ENCODE results near the gene TIAM2. TPM values are rescaled to one million over a fixed set of nuclear protein-coding genes. Genes with fewer than 3 reads are reported as not detected.

The TIAM2 gene
- total and polyA plus RNA-seq, 10 of the 15 experiments (the other 5 are each of a cell fraction or from before 2014, with no cell fraction given) = 1.1 to 10.5 (median 2.3) TPM

- TF ChIP-seq, protein P1, sequence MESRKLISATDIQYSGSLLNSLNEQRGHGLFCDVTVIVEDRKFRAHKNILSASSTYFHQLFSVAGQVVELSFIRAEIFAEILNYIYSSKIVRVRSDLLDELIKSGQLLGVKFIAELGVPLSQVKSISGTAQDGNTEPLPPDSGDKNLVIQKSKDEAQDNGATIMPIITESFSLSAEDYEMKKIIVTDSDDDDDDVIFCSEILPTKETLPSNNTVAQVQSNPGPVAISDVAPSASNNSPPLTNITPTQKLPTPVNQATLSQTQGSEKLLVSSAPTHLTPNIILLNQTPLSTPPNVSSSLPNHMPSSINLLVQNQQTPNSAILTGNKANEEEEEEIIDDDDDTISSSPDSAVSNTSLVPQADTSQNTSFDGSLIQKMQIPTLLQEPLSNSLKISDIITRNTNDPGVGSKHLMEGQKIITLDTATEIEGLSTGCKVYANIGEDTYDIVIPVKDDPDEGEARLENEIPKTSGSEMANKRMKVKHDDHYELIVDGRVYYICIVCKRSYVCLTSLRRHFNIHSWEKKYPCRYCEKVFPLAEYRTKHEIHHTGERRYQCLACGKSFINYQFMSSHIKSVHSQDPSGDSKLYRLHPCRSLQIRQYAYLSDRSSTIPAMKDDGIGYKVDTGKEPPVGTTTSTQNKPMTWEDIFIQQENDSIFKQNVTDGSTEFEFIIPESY (IDR thresholded peaks at IDR 0.05) = no peak
- TF ChIP-seq POLR2A (IDR thresholded peaks at IDR 0.05; ENCODE audit: low read depth, low read length) (no peak), ZNF24 (IDR thresholded peaks at IDR 0.05) (no peak), MTA2 (IDR thresholded peaks at IDR 0.05; ENCODE audit: low read depth) (no peak), FOXM1 (IDR thresholded peaks at IDR 0.05; ENCODE audit: low read depth, low read length) (no peak), IRF5 (IDR thresholded peaks at IDR 0.05; ENCODE audit: borderline replicate concordance) (no peak), NR2C1 (IDR thresholded peaks at IDR 0.05) (no peak), RBBP5 (conservative IDR thresholded peaks at IDR 0.05) (no peak)
- TF ChIP-seq, protein P2, sequence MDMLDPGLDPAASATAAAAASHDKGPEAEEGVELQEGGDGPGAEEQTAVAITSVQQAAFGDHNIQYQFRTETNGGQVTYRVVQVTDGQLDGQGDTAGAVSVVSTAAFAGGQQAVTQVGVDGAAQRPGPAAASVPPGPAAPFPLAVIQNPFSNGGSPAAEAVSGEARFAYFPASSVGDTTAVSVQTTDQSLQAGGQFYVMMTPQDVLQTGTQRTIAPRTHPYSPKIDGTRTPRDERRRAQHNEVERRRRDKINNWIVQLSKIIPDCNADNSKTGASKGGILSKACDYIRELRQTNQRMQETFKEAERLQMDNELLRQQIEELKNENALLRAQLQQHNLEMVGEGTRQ (IDR thresholded peaks at IDR 0.05; ENCODE audit: borderline replicate concordance, low read depth, low read length) = no peak
Measured at GRCh38 chr6:155123520-155123919, 128.4 kb downstream of the TIAM2 start (continued).

DNA sequence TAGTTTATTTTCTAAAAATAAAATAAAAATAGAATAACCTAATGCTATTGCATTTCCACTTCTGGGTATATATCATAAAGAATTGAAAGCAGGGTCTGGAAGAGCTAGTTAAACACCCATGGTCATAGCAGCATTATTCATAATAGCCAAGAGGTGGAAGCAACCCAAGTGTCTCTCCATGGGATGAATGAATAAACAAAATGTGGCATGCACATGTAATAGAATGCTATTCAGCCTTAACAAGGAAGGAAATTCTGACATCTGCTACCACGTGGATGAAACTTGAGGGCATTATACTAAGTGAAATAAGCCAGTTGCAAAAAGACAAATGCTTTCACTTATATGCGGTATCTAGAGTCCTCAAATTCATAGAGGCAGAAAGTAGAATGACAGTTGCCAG lies 130.8 kb downstream of the TIAM2 start:
- WGBS (ENCODE audit: insufficient coverage, insufficient replicate concordance, low lambda C conversion rate, missing lambda C conversion rate) = 50% methylated on average over 2 of the region's 2 CpGs
- H3K27me3 ChIP-seq (replicated peaks in 1 of 2; ENCODE audit: control insufficient read depth in 2 of 2, insufficient read depth in 2 of 2, low read length in 1 of 2) = no peaks in the 10 kb centered on the region; a peak in 1 of 4 replicates
- DNase-seq (ENCODE audit: low read depth, low spot score) (no peak), FAIRE-seq (no peak), ATAC-seq (no peak)
- no peaks in the 10 kb centered on the region for H3K79me2 ChIP-seq (ENCODE audit: control insufficient read depth, insufficient read depth, low read length)
- intact Hi-C loops (cut with micrococcal nuclease; ENCODE audit: unreplicated experiment) = no loop called here
- H2AFZ ChIP-seq (ENCODE audit: control insufficient read depth, low read depth, low read length) = no peak overlapping the region
- SMC1A ChIA-PET (ENCODE audit: uncharacterized antibody, unreplicated experiment) = no interaction called here
- H3K9ac ChIP-seq (ENCODE audit: control insufficient read depth, insufficient read depth, low read length) = no peak overlapping the region
- no peaks in the 10 kb centered on the region for H3K36me3 ChIP-seq (ENCODE audit: control insufficient read depth in 2 of 2, insufficient read depth in 2 of 2, low read length in 1 of 2)
- in situ Hi-C loops (cut with MboI) = no loop called here
- no peak overlapping the region for H3K4me2 ChIP-seq (ENCODE audit: control insufficient read depth, insufficient read depth)
- no peak overlapping the region for H3K4me3 ChIP-seq
- H4K20me1 ChIP-seq (ENCODE audit: control insufficient read depth, insufficient read depth) = no peaks in the 10 kb centered on the region
- POLR2A ChIA-PET = no interaction called here
- no peaks in the 10 kb centered on the region for H3K9me3 ChIP-seq (replicated peaks; ENCODE audit: control insufficient read depth, insufficient read depth, low read length)
- BruUV-seq (replicated peaks) = no TSS peak
- H3K4me1 ChIP-seq (ENCODE audit: control insufficient read depth, insufficient read depth, low read length) = no peaks in the 10 kb centered on the region
- CTCF ChIA-PET = no interaction called here
- H3K27ac ChIP-seq (ENCODE audit: control insufficient read depth, insufficient read depth) = no peak overlapping the region
- RAD21 ChIA-PET (ENCODE audit: unreplicated experiment) = no interaction called here
- TF ChIP-seq BCL3 (IDR thresholded peaks at IDR 0.05; ENCODE audit: borderline replicate concordance, insufficient read depth, low read depth, low read length, poor library complexity, severe bottlenecking) = no peak
- TF ChIP-seq JUNB (IDR thresholded peaks at IDR 0.05) = no peak
- TF ChIP-seq ZZZ3 (IDR thresholded peaks at IDR 0.05; ENCODE audit: control insufficient read depth, insufficient read length, low read depth) = no peak
- TF ChIP-seq YBX1 (IDR thresholded peaks at IDR 0.05) = no peak
- TF ChIP-seq ZNF24 (IDR thresholded peaks at IDR 0.05) = no peak
- no peak for TF ChIP-seq LARP7 (IDR thresholded peaks at IDR 0.05)
- TF ChIP-seq RCOR1 (conservative IDR thresholded peaks at IDR 0.05; ENCODE audit: low read depth, low read length) = no peak
- TF ChIP-seq TCF3 (IDR thresholded peaks at IDR 0.05; ENCODE audit: borderline replicate concordance, insufficient read depth, low read depth, low read length) = no peak
- no peak for TF ChIP-seq GATAD2B (conservative IDR thresholded peaks at IDR 0.05; ENCODE audit: low read depth)
- no peak for TF ChIP-seq NRF1 (conservative IDR thresholded peaks at IDR 0.05; ENCODE audit: low read depth, low read length)
- no peak for TF ChIP-seq MAX (IDR thresholded peaks at IDR 0.05; ENCODE audit: low read depth, low read length)
- TF ChIP-seq MEF2B (IDR thresholded peaks at IDR 0.05; ENCODE audit: partially characterized antibody, poor library complexity, severe bottlenecking) = no peak
- TF ChIP-seq HCFC1 (IDR thresholded peaks at IDR 0.05; ENCODE audit: low read length) = no peak

Measured in GM12878 (cell line).